DND-41 (cell line): ENCODE measurements around the gene ACAT1.

Experiments
- CTCF ChIP-seq: IDR thresholded peaks from 2 replicates; pipeline ENCODE4 v1.5.1; 2012; ENCODE audit warnings: borderline replicate concordance, low read length, moderate library complexity, mild to moderate bottlenecking; ENCODE audit not compliant: poor library complexity, severe bottlenecking; ENCODE audit errors: extremely low read depth
- EZH2 ChIP-seq: IDR thresholded peaks from 3 replicates; pipeline ENCODE4 v1.6.1; 2012; ENCODE audit warnings: borderline replicate concordance, low read depth, mild to moderate bottlenecking, moderate library complexity, low read length, inconsistent platforms; ENCODE audit not compliant: severe bottlenecking

- no peak for TF ChIP-seq CTCF
- TF ChIP-seq EZH2: no peak
These were observed 36.6 kb upstream of the ACAT1 start for GRCh38 chr11:108084811-108085210.
